ENCODE results near the gene TMEM91.
A peak's percentile ranks its signal among the peaks of the same experiment; 100 is the strongest.
"Not testable (repeated sequence)": the region's sequence is repeated elsewhere in the genome, so short reads cannot be mapped to it uniquely, and the experiment has no call there.

TMEM91 gene

GRCh38 chr19:41353466-41354342, 22.6 kb upstream of the TMEM91 start, which contains the start of gene TGFB1:
Gene TGFB1, minus strand, starts transcription at chr19:41353922. Its CDS starts 878 bp downstream, at chr19:41353044.
- no peak for FAIRE-seq

GRCh38 chr19:41354343-41354953, 21.9 kb upstream of the TMEM91 start:
- no peak for FAIRE-seq

- FAIRE-seq: no peak
Observed at GRCh38 chr19:41355035-41355434, 21.3 kb upstream of the TMEM91 start.

- no peak for FAIRE-seq
Observed at GRCh38 chr19:41355802-41356201, 20.5 kb upstream of the TMEM91 start.

- no peak for FAIRE-seq
Observed at GRCh38 chr19:41356984-41357739, 19.2 kb upstream of the TMEM91 start.

- no peak for FAIRE-seq
Observed at GRCh38 chr19:41357746-41358145, 18.6 kb upstream of the TMEM91 start.

GRCh38 chr19:41359741-41360140, 16.6 kb upstream of the TMEM91 start:
- FAIRE-seq: no peak

- no peak for FAIRE-seq
Observed at GRCh38 chr19:41362143-41362847, 14.0 kb upstream of the TMEM91 start.

GRCh38 chr19:41363371-41363752, 13.0 kb upstream of the TMEM91 start:
- FAIRE-seq: no peak

GRCh38 chr19:41363753-41364523, 12.4 kb upstream of the TMEM91 start, which contains the start of gene B9D2:
Gene B9D2, minus strand, starts transcription at chr19:41364149. Its CDS starts 630 bp downstream, at chr19:41363519.
- peak; percentile 96 for FAIRE-seq

GRCh38 chr19:41364524-41365391, 11.6 kb upstream of the TMEM91 start:
- no peak for FAIRE-seq

- FAIRE-seq: no peak
Observed at GRCh38 chr19:41366089-41366488, 10.2 kb upstream of the TMEM91 start.

- no peak for FAIRE-seq
Observed at GRCh38 chr19:41367848-41368301, 8.5 kb upstream of the TMEM91 start.

- FAIRE-seq: no peak
Observed at GRCh38 chr19:41369769-41370168, 6.6 kb upstream of the TMEM91 start.

GRCh38 chr19:41371119-41371518, 5.2 kb upstream of the TMEM91 start:
- not testable (repeated sequence) for FAIRE-seq

GRCh38 chr19:41371541-41371940, 4.8 kb upstream of the TMEM91 start:
- no peak for FAIRE-seq

GRCh38 chr19:41372501-41372900, 3.8 kb upstream of the TMEM91 start:
- no peak for FAIRE-seq

- FAIRE-seq: no peak
Observed at GRCh38 chr19:41373993-41374392, 2.3 kb upstream of the TMEM91 start.

GRCh38 chr19:41376998-41377365, 649 bp downstream of the TMEM91 start:
- no peak for FAIRE-seq

- no peak for FAIRE-seq
Observed at GRCh38 chr19:41377977-41378709, 1.8 kb downstream of the TMEM91 start.
